Limb (tissue), 2 donors: Measurements from ENCODE around the gene USP33.
"Not testable (repeated sequence)": the region's sequence is repeated elsewhere in the genome, so short reads cannot be mapped to it uniquely, and the experiment has no call there.

ENCODE experiments used
- DNase-seq, 2 donors: peaks; one replicate each; pipeline ENCODE4 v3.0.0-alpha.2; 2016; ENCODE audit errors: extremely low spot score in 2 of 2

Gene USP33

GRCh38 chr1:77759071-77760028 is at the start of gene USP33:
TSS of gene USP33 (minus strand) at chr1:77759852. CDS start at chr1:77741697, 18,155 bp downstream.
- peak; percentile 82 to 93 for DNase-seq

DNA sequence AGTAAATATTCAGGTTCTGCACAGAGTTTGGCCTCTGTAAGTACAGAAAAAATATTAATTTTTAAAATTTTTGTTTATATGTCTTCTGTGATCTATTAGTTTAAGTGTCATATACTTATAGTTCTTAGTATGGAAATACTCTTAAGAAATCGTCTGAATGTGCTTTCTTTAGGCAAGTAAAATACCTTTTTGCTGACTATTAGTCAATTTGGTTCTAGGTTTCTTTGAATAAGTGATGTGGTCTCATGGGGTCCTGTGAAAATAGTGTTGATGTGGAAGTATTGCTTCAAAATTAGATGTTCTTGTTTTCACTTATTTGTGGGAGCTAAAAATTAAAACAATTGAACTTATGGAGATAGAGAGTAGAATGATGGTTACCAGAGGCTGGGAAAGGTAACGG is 43.7 kb upstream of the USP33 start:
- DNase-seq, result no peak

DNA sequence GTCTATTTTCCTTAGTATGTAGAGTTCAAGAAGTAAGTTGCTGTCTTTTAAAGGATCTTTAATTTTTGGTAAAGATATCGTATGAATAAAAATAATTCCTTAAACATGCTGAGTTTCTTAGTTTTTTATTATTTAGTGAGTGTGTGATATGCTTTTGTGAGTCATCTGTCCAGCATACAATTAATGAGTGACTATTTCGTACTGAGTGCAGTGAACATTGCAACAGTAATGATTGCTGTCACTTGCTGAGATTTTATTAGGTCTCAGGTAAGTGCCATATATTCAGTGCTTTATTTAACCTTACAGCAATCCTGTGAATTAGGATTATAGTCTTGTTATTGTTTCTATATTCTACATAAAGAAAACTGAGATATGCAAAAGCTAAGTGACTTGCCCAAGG is 42.4 kb upstream of the USP33 start:
- DNase-seq, result no peak

GRCh38 chr1:77797991-77798390 is 38.3 kb upstream of the USP33 start:
- no peak for DNase-seq

DNA sequence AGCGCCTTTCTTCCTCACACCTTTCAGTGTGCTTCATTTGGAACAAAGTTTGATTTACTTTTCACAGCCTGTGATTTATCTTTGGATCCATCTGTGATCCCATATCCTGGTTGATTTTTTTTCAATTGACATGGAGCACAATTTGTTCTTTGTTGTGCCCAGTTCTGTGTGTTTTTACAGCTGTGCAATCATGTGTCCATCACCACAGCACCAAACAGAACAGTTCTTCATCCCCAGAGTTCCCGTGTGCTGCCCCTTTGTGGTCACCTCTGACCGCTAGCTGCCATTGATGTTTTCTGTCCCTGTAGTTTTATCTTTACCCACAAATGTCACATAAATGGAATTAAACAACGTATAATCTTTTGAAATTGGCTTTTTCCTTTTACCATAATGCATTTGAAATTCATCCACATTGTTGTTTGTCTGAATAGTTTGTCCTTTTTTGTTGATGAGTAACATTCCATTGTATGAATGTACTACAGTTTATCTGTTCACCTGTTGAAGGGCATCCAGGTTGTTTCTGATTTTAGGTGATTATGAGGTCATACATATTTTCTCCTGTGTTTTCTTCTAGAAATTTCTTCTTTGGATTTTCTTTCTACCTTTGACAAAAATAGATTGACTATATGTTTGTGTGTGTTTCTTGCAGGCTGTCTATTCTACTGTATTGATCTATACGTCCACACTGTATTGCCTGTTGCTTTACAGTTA is 37.2 kb upstream of the USP33 start:
- no peak for DNase-seq

DNA sequence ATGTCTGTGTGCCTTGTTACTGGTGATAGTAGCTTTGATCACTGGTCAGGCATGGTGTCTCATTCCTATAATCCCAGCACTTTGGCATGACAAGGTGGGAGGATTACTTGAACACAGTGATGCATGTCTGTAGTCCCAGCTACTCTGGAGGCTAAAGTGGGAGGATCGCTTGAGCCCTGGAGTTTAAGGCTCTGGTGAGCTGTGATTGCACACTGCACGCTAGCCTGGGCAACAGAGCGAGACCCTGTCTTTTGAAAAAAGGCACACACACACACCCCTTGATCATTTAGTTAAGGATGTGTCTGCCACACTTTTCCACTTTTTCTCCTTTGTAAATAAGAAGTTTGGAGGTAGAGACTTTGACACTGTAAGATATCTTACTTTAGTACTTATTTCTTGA is 34.9 kb upstream of the USP33 start:
- DNase-seq, result no peak

DNA sequence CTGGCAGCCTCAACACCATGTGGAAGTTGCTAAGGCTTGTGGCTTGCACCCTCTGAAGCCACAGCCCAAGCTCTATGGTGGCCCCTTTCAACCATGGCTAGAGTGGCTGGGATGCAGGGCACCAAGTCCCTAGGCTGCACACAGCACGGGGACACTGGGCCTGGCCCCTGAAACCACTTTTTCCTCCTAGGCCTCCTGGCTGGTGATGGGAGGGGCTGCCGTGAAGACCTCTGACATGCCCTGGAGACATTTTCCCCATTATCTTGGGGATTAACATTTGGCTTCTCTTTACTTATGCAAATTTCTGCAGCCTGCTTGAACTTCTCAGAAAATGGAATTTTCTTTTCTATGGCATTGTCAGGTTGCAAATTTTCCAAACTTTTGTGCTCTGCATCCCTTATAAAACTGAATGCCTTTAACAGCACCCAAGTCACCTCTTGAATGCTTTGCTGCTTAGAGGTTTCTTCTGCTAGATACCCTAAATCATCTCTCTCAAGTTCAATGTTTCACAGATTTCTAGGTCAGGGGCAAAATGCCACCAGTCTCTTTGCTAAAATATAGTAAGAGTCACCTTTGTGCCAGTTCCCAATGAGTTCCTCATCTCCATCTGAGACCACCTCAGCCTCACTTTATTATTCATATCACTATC is 26.6 kb upstream of the USP33 start:
- not testable (repeated sequence) for DNase-seq

DNA sequence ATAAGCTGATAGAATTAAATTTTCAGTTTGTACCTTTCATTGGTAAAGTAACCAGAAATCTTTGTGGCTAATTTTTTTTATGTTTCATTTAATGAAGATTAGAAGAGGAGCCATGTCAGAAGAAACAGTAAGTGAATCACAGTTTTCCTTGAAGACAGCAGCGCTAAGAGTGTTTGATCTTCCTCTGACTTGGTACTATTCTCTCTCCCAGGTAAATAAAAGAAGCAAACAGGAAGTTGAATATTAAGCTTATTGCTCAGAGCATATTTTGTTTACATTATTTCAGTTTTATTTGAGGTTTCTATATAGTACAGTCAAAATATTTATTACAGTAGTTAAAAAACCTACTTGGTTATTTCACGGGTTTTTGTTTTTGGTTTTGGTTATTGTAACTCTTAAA is 23.5 kb upstream of the USP33 start:
- DNase-seq, result no peak

GRCh38 chr1:77781683-77782082 is 22.0 kb upstream of the USP33 start:
- DNase-seq, result no peak

DNA sequence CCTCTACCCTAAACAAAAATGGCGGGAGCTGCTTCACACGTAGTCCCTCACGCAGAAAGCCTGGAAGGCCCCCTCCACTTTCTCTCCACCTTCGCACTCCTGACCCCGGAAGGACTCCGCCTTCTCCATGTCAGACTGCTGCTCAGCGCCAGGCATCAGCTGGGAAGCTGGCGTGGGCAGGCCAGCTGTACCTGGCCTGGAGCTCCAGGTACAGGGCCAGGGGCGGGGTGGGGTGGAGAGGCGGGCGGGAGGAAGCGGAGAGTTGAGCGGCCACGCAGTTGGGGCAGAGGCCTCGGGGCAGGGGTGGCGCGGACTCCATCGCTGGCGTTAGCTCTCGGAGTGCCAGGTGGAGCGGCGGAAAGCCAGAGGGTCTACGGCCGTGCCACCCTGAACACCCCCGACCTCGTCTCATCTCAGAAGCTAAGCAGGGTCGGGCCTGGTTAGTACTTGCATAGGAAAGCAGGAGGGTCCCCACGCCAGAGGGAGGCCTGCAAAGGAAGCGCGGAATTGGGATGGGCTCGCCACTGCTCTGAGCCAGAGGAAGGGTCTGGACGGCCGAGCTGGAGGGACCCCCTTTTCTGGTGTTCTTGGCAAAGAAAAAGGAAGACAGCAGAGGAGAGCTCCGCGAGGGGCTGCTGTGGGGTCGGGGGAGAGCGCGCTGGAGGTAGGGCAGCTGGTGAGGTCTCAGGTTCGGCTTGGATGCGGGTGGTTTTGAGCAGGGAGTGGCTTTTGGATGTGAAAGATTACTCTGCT is 20.1 kb upstream of the USP33 start, which contains the start of gene MIGA1:
Gene MIGA1, plus strand, starts transcription at position 121 of the 753 bp plus-strand sequence. CDS start 3,604 bp downstream, outside the sequence.
- peak; percentile 87 to 92 for DNase-seq

DNA sequence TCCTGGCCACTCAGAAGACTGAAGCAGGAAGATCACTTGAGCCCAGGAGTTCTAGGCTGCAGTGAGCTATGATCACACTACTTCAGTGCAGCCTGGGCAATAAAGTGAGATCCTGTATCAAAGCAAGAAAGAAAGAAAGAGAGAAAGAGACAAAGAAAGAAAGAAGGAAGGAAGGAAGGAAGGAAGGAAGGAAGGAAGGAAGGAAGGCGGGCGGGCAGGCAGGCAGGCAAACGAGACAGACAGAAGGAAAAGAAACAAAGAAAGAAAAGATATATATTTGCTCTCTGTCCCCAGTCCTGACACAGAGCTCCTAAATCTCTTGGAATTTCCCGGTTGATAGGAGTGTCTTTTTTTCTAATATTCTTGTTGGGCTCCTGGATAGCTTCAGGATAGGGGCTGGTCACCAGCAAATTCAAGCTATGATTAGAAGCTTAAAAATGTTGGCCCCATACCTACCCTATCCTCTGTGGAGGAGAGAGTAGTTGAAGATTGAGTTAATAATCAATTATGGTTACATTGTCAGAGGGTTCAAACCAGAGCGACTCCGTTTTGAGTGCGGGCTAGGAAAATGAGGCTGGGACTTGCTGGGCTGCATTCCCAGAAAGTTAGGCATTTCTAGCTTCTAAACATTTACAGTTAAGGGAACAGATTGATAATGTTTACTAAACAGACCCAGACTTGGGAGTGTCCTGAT is 16.5 kb upstream of the USP33 start:
- no peak for DNase-seq

DNA sequence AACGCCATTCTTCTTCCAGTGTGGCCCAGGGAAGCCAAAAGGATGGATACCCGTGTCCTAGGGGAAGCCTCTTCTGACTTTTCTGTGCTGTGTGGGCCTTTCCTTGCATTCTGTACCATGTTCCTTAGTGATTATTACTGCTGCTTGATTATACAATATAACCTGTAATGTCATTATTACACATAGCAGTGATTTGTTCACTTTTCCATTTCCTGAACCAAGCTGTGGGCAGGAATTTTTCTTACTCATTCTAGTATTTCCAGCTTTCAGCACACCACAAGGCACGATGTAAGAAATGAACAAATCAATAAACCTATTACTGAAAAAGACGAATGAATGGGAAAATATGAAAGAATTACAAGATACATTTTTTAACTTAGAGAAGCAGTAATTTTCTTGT is 8.4 kb upstream of the USP33 start:
- DNase-seq, result no peak

- no peak for DNase-seq
Observed at GRCh38 chr1:77762072-77762476, 2.4 kb upstream of the USP33 start.

DNA sequence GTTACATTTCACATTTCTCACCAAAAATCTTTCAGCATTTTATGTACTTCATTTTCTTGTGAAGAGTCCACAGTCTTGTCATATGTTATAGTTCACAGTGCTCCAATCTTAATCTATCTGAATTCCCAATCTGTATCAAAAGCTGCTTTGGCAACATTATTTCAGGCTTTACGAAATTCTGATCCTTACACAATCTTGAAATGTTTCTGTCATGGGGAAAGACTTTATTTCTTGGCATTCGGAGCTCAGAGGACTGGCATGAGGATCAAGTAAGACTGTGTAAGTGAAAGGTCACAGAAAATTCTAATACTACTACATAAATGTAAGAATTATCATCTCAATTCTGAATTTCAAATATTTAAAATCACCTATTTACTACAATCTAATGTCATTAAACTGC is 2.0 kb downstream of the USP33 start:
- no peak for DNase-seq

DNA sequence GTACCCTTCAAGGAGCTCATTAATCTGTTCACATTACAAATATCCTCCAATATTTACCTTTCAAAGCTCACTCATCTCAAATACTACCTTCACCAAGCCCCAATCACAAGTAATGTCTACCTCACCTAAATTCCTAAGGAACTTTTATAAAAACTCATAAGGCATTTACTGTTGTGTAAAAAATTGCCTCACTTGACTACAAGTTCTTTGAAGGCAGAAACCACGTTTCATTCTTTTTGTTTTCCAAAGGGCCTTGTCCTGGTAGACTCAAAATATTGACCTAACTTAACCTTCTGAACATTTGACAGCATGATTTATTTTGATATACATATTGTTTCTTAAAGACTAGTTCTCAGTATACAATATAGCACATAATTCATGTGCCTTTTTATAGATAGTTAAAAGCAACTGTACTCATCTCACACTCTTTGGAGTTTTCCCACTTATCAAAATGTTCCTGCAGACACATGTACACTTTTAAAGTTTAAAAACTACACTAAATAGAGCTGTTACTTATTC is 2.5 kb downstream of the USP33 start:
- no peak for DNase-seq

DNA sequence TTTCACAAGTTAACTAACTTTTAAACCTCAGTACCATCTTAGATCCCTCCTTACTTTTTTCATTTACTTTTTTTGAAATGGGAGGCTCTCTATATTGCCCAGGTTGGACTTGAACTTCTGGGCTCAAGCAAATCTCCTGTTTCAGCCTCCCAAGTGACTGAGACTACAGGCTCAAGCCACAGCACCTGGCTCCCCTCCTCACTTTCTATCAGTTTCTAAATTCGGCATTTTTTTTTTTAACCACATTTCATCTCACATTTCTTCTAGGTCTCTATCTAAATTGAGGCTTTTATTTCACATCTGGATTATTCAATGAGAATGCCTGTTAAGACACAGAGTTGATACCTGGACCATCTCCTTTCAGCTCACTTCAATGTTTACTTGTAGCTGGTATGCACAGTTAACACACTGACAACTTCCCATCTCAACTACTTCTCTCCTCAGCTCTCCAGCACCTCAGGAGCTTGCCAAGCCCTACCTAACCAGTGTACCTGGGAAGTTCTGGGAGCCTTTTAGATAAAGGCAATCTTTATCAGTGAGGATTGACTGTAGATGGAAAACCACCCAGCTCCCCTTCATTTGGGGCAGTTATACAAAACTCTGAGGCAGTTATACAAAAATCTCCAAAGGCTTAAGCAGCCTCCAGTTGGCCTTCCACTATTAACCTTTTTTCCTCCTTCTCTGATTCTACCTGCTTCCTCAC is 3.4 kb downstream of the USP33 start:
- DNase-seq, result no peak

DNA sequence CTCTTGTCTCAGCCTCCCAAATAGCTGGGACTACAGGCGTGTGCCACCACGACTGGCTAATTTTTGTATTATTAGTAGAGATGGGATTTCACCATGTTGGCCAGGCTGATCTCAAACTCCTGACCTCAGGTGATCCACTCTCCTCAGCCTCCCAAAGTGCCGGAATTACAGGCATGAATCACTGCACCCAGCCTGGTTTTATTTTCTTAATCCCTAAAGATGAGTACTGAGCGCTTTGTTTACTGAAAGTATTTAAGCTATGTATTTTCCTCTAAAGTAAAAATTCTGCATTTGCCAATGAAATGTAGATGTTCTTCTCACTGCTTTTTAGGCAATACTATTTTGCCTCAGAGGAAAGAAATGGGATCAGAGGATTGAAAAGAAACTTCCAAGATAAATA is 10.2 kb downstream of the USP33 start:
- not testable (repeated sequence) for DNase-seq

DNA sequence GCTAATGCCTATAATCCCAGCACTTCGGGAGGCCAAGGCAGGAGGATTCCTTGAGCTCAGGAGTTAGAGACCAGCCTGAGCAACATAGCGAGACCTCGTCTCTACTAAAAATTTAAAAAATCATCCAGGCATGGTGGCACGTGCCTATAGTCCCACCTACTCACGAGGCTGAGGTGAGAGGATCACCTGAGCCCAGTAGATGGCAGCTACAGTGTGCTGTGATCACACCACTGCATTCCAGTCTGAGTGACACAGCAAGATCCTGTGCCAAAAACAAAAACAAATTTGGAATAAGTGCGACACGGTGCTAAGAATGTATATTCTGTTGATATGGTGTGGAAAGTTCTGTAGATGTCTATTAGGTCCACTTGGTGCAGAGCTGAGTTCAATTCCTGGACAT is 15.1 kb downstream of the USP33 start:
- no peak for DNase-seq

- no peak for DNase-seq
Observed at GRCh38 chr1:77742011-77742555, 17.6 kb downstream of the USP33 start.
